22Rv1 (cell line): ENCODE results near the gene ADAM12.

Experiments used
- ZFX ChIP-seq: fragments of 450-650 bp; IDR thresholded peaks from 2 replicates; pipeline ENCODE4 v1.6.1; 2017; ENCODE audit warnings: antibody characterized with exemption, borderline replicate concordance
- TF ChIP-seq, protein P1 (sequence below): fragments of 450-650 bp; IDR thresholded peaks from 2 replicates; pipeline ENCODE4 v1.5.1; 2017; ENCODE audit warnings: mild to moderate bottlenecking

DNA sequence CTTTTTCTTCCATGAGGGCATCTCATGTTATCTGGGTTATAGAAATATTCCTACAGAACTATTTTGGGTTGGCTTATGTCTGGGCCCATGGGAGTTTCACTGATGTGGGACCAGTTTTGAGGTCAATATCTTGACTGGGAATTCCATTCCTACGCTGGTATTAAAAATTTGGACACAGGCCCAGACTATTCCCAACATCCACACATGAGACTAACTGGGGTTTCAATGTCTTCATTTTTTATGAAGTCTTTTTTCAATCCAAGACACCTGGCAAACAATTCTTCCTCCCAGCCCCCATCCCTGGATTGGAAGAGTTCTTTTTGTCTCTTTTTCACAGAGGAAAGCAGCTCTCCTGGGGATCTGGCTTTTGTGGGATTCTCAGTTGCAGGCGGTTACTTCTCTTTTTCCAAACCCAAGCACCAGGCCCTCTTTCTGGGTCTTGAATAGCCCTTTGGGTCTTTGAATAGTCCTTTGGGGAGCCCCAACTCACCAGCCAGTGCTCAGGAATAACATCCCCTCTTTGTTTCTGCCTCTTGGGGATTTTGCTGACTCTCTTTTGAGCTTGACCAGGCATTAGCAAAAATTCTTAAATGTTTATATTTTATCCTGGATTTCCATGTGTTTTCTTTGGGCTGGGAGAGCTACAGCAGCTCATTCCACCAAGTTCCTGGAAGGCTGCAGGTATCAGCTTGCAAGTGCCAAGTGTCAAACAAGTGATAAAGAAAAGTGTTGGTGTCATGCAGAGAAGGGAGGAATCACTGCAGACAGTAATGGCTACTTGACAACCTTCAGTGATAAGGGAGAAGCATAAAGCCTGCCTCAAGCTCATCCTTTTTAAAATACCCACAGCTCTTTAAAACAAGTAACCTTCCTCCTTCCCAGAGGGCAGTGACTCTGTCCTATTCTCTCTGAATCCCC is 234.3 kb downstream of the ADAM12 start:
- TF ChIP-seq, protein P1, sequence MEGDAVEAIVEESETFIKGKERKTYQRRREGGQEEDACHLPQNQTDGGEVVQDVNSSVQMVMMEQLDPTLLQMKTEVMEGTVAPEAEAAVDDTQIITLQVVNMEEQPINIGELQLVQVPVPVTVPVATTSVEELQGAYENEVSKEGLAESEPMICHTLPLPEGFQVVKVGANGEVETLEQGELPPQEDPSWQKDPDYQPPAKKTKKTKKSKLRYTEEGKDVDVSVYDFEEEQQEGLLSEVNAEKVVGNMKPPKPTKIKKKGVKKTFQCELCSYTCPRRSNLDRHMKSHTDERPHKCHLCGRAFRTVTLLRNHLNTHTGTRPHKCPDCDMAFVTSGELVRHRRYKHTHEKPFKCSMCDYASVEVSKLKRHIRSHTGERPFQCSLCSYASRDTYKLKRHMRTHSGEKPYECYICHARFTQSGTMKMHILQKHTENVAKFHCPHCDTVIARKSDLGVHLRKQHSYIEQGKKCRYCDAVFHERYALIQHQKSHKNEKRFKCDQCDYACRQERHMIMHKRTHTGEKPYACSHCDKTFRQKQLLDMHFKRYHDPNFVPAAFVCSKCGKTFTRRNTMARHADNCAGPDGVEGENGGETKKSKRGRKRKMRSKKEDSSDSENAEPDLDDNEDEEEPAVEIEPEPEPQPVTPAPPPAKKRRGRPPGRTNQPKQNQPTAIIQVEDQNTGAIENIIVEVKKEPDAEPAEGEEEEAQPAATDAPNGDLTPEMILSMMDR: no peak
- no peak for TF ChIP-seq ZFX
